K562 (cell line): ENCODE data around the gene BIVM. TPM values are rescaled to one million over a fixed set of nuclear protein-coding genes. Genes with fewer than 3 reads are reported as not detected.

Source experiments
- CCAR2 ChIP-seq: fragments of 200-400 bp; formaldehyde crosslinking; IDR thresholded peaks from 2 replicates; pipeline ENCODE4 v1.6.1; 2017; ENCODE audit warnings: mild to moderate bottlenecking, low read depth, low read length
- FOXP1 ChIP-seq: sonication (generic); formaldehyde crosslinking; IDR thresholded peaks from 2 replicates; pipeline ENCODE4 v1.8.0; 2022; ENCODE audit warnings: mild to moderate bottlenecking, missing genetic modification reagents
- L3MBTL2 ChIP-seq: fragments of 450-650 bp; IDR thresholded peaks from 2 replicates; pipeline ENCODE4 v1.6.1; 2016; ENCODE audit warnings: mild to moderate bottlenecking, moderate library complexity
- RBM14 ChIP-seq: fragments of 200-400 bp; formaldehyde crosslinking; IDR thresholded peaks from 2 replicates; pipeline ENCODE4 v1.6.1; 2018; ENCODE audit warnings: low read depth, mild to moderate bottlenecking, low read length, moderate library complexity, borderline replicate concordance; ENCODE audit not compliant: insufficient read depth
- SMC3 ChIP-seq: conservative IDR thresholded peaks from 2 replicates; pipeline ENCODE4 v1.6.1; 2011; ENCODE audit warnings: low read depth, low read length, improper control_type of control experiment; ENCODE audit not compliant: insufficient read depth
- SRSF3 ChIP-seq: fragments of 200-400 bp; formaldehyde crosslinking; IDR thresholded peaks from 2 replicates; pipeline ENCODE4 v1.6.1; 2016; ENCODE audit warnings: mild to moderate bottlenecking, low read length, moderate library complexity; ENCODE audit not compliant: insufficient read depth
- ZNF311 ChIP-seq: fragments of 250-450 bp; sonication (Bioruptor Pico); IDR thresholded peaks from 2 replicates; pipeline ENCODE4 v1.4.0; 2020; ENCODE audit warnings: mild to moderate bottlenecking, moderate library complexity
- ZNF589 ChIP-seq: fragments of 200-800 bp; sonication (Bioruptor generic); IDR thresholded peaks from 2 replicates; pipeline ENCODE4 v1.6.1; 2016; ENCODE audit warnings: low read depth, missing genetic modification characterization, missing compliant biosample characterization
- polyA plus RNA-seq, 8 experiments: library from polyadenylated mRNA; depleted of rRNA in 4 of 8; stranded (reverse) in 5 of 8; unstranded in 3 of 8; fragments of >200 nt; fragmentation: Nextera tagmentation in 2 of 8; fragmentation: Illumina TruSeq in 1 of 8; extraction: Ambion mirVana in 2 of 8; extraction: Trizol in 1 of 8; gene quantifications; 2 replicates each; pipeline versions ENCODE4 v1.2.1 to v1.2.3, GENCODE V29; 2011 to 2014; ENCODE audit warnings: inconsistent platforms in 1 of 8, missing spikeins in 1 of 8
- total RNA-seq, 7 experiments: library from RNA; depleted of rRNA in 6 of 7; stranded (reverse); fragments of >200 nt in 6 of 7; fragmentation: Illumina TruSeq in 2 of 7; extraction: Trizol in 2 of 7; gene quantifications; 2 replicates each; pipeline versions ENCODE4 v1.2.1 to v1.2.3, GENCODE V29; 2011 to 2021; ENCODE audit warnings: low replicate concordance in 1 of 7
- TF ChIP-seq, protein P1 (sequence below): fragments of 450-650 bp; IDR thresholded peaks from 2 replicates; pipeline ENCODE4 v1.6.1; 2016; ENCODE audit warnings: low read depth
- TF ChIP-seq, protein P2 (sequence below): fragments of 250-450 bp; sonication (Bioruptor Pico); IDR thresholded peaks from 2 replicates; pipeline ENCODE4 v1.5.0; 2021; ENCODE audit warnings: mild to moderate bottlenecking, borderline replicate concordance
- TF ChIP-seq, protein P3 (sequence below): fragments of 450-650 bp; IDR thresholded peaks from 2 replicates; pipeline ENCODE4 v1.6.1; 2014; ENCODE audit warnings: low read depth, mild to moderate bottlenecking, moderate library complexity, borderline replicate concordance

The BIVM gene
- total and polyA plus RNA-seq, 9 of the 15 experiments (the other 6 are each of a cell fraction or from before 2014, with no cell fraction given), result 3.6 to 23.1 (median 16.8) TPM

DNA sequence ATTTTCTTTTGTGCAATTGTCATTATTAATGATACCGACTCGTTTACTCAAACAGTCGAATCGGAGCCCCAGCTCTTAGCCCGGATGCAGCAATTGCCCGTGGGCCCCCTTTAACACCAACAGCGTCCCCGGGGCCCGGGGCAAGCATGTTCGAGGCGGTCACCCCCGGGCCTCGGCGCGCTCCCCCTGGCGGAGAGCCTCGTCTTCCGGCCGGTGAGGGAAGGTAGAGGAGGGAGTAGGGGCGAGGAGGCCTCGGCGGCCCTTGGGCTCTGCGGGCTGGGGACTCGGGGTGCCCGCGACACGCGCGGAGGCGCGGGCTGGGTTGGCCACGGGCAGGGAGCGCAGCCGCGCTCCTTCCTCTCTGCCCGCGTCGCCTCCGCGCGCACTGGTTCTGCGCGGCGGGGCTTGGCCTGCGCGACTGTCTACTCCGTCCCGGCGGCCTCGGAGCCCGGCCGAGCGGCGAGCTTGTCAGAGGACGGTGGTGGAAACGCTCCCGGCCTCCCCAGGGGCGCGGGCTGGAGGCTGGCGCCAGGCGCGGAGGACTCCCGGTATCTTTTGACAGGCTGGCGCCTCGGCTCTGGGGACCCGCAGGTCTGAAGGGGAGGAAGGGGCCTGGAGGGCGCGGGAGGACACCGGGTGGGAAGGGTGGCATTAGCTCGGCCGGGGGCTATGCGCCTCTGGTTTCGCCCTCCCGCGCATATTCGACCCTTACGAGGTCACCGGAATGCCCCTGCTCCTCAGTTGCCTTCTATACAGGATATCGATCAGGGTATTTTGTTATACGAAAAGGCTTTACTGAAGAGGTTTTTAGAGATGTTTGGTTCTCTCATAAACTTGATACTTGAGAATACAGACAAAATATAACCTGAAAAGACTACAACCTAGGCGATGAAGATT is 1.5 kb downstream of the BIVM start (continued):
- TF ChIP-seq SRSF3 (no peak), SMC3 (0 out of 2 replicates have a peak, but pooled peaks have one; percentile 15), L3MBTL2 (peak; percentile 68), ZNF589 (CRISPR knock-in tag) (no peak), FOXP1 (CRISPR knock-in tag) (no peak), RBM14 (0 out of 2 replicates have a peak, but pooled peaks have one; percentile 21), CCAR2 (no peak), ZNF311 (CRISPR knock-in tag) (no peak)
- TF ChIP-seq, protein P1, sequence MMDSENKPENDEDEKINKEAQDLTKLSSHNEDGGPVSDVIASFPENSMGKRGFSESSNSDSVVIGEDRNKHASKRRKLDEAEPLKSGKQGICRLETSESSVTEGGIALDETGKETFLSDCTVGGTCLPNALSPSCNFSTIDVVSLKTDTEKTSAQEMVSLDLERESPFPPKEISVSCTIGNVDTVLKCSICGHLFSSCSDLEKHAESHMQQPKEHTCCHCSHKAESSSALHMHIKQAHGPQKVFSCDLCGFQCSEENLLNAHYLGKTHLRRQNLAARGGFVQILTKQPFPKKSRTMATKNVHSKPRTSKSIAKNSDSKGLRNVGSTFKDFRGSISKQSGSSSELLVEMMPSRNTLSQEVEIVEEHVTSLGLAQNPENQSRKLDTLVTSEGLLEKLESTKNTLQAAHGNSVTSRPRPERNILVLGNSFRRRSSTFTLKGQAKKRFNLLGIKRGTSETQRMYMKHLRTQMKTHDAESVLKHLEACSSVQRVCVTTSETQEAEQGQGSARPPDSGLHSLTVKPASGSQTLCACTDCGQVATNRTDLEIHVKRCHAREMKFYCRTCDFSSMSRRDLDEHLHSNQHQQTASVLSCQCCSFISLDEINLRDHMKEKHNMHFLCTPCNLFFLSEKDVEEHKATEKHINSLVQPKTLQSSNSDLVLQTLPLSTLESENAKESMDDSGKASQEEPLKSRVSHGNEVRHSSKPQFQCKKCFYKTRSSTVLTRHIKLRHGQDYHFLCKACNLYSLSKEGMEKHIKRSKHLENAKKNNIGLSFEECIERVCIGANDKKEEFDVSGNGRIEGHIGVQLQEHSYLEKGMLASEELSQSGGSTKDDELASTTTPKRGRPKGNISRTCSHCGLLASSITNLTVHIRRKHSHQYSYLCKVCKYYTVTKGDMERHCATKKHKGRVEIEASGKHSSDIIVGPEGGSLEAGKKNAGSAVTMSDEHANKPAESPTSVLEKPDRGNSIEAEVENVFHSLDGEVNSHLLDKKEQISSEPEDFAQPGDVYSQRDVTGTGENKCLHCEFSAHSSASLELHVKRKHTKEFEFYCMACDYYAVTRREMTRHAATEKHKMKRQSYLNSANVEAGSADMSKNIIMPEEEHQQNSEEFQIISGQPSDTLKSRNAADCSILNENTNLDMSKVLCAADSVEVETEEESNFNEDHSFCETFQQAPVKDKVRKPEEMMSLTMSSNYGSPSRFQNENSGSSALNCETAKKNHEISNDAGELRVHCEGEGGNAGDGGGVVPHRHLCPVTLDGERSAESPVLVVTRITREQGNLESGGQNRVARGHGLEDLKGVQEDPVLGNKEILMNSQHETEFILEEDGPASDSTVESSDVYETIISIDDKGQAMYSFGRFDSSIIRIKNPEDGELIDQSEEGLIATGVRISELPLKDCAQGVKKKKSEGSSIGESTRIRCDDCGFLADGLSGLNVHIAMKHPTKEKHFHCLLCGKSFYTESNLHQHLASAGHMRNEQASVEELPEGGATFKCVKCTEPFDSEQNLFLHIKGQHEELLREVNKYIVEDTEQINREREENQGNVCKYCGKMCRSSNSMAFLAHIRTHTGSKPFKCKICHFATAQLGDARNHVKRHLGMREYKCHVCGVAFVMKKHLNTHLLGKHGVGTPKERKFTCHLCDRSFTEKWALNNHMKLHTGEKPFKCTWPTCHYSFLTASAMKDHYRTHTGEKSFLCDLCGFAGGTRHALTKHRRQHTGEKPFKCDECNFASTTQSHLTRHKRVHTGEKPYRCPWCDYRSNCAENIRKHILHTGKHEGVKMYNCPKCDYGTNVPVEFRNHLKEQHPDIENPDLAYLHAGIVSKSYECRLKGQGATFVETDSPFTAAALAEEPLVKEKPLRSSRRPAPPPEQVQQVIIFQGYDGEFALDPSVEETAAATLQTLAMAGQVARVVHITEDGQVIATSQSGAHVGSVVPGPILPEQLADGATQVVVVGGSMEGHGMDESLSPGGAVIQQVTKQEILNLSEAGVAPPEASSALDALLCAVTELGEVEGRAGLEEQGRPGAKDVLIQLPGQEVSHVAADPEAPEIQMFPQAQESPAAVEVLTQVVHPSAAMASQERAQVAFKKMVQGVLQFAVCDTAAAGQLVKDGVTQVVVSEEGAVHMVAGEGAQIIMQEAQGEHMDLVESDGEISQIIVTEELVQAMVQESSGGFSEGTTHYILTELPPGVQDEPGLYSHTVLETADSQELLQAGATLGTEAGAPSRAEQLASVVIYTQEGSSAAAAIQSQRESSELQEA, result no peak
- TF ChIP-seq, protein P2, sequence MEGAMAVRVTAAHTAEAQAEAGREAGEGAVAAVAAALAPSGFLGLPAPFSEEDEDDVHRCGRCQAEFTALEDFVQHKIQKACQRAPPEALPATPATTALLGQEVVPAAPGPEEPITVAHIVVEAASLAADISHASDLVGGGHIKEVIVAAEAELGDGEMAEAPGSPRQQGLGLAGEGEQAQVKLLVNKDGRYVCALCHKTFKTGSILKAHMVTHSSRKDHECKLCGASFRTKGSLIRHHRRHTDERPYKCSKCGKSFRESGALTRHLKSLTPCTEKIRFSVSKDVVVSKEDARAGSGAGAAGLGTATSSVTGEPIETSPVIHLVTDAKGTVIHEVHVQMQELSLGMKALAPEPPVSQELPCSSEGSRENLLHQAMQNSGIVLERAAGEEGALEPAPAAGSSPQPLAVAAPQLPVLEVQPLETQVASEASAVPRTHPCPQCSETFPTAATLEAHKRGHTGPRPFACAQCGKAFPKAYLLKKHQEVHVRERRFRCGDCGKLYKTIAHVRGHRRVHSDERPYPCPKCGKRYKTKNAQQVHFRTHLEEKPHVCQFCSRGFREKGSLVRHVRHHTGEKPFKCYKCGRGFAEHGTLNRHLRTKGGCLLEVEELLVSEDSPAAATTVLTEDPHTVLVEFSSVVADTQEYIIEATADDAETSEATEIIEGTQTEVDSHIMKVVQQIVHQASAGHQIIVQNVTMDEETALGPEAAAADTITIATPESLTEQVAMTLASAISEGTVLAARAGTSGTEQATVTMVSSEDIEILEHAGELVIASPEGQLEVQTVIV (CRISPR knock-in tag), result no peak
- TF ChIP-seq, protein P3, sequence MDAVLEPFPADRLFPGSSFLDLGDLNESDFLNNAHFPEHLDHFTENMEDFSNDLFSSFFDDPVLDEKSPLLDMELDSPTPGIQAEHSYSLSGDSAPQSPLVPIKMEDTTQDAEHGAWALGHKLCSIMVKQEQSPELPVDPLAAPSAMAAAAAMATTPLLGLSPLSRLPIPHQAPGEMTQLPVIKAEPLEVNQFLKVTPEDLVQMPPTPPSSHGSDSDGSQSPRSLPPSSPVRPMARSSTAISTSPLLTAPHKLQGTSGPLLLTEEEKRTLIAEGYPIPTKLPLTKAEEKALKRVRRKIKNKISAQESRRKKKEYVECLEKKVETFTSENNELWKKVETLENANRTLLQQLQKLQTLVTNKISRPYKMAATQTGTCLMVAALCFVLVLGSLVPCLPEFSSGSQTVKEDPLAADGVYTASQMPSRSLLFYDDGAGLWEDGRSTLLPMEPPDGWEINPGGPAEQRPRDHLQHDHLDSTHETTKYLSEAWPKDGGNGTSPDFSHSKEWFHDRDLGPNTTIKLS, result no peak
